HepG2 (cell line): Measurements from ENCODE around the gene SPATA33. TPM values are rescaled to one million over a fixed set of nuclear protein-coding genes. Genes with fewer than 3 reads are reported as not detected.

Experiments
- ADNP ChIP-seq: sonication (generic); formaldehyde crosslinking; IDR thresholded peaks from 2 replicates; pipeline ENCODE4 v1.4.0; 2020; ENCODE audit warnings: missing genetic modification reagents
- CSRNP2 ChIP-seq: sonication (generic); formaldehyde crosslinking; conservative IDR thresholded peaks from 2 replicates; pipeline ENCODE4 v1.8.0; 2022; ENCODE audit warnings: low read depth, missing genetic modification reagents
- E2F2 ChIP-seq: sonication (generic); formaldehyde crosslinking; IDR thresholded peaks from 2 replicates; pipeline ENCODE4 v1.4.0; 2020; ENCODE audit warnings: missing genetic modification reagents, borderline replicate concordance
- ETV6 ChIP-seq: sonication (generic); formaldehyde crosslinking; conservative IDR thresholded peaks from 2 replicates; pipeline ENCODE4 v1.4.0; 2020; ENCODE audit warnings: missing genetic modification reagents
- GTF3A ChIP-seq: sonication (generic); formaldehyde crosslinking; conservative IDR thresholded peaks from 2 replicates; pipeline ENCODE4 v1.4.0; 2020; ENCODE audit warnings: mild to moderate bottlenecking, missing genetic modification reagents
- HIVEP1 ChIP-seq: sonication (generic); formaldehyde crosslinking; IDR thresholded peaks from 2 replicates; pipeline ENCODE4 v1.4.0; 2020; ENCODE audit warnings: mild to moderate bottlenecking, missing genetic modification reagents
- HOXA9 ChIP-seq: sonication (generic); formaldehyde crosslinking; IDR thresholded peaks from 2 replicates; pipeline ENCODE4 v1.8.1; 2022; ENCODE audit warnings: missing genetic modification reagents, mild to moderate bottlenecking, moderate library complexity, borderline replicate concordance
- ISL2 ChIP-seq: sonication (generic); formaldehyde crosslinking; IDR thresholded peaks from 2 replicates; pipeline ENCODE4 v1.5.0; 2020; ENCODE audit warnings: missing genetic modification reagents
- JDP2 ChIP-seq: sonication (generic); formaldehyde crosslinking; IDR thresholded peaks from 2 replicates; pipeline ENCODE4 v1.8.1; 2022; ENCODE audit warnings: missing genetic modification reagents, borderline replicate concordance
- NFE2 ChIP-seq: sonication (generic); formaldehyde crosslinking; IDR thresholded peaks from 2 replicates; pipeline ENCODE4 v1.4.0; 2020; ENCODE audit warnings: missing genetic modification reagents
- NFE2L2 ChIP-seq: fragments of 150-350 bp; IDR thresholded peaks from 2 replicates; pipeline ENCODE4 v1.6.1; 2014; ENCODE audit warnings: low read length
- PRDM10 ChIP-seq: sonication (generic); formaldehyde crosslinking; IDR thresholded peaks from 2 replicates; pipeline ENCODE4 v1.4.0; 2020; ENCODE audit warnings: low read depth, missing genetic modification reagents
- RAD21 ChIP-seq: fragments of 450-650 bp; formaldehyde crosslinking; IDR thresholded peaks from 2 replicates; pipeline ENCODE4 v1.5.0; 2020; ENCODE audit warnings: mild to moderate bottlenecking
- SMYD3 ChIP-seq: sonication (generic); formaldehyde crosslinking; IDR thresholded peaks from 2 replicates; pipeline ENCODE4 v1.8.1; 2023; ENCODE audit warnings: mild to moderate bottlenecking, missing genetic modification reagents
- SP140L ChIP-seq: sonication (generic); formaldehyde crosslinking; IDR thresholded peaks from 2 replicates; pipeline ENCODE4 v1.4.0; 2020; ENCODE audit warnings: missing genetic modification reagents, borderline replicate concordance
- SPEN ChIP-seq: sonication (generic); formaldehyde crosslinking; IDR thresholded peaks from 2 replicates; pipeline ENCODE4 v1.5.1; 2020; ENCODE audit warnings: low read depth, mild to moderate bottlenecking, missing genetic modification reagents
- WIZ ChIP-seq: sonication (generic); formaldehyde crosslinking; IDR thresholded peaks from 2 replicates; pipeline ENCODE4 v1.5.1; 2020; ENCODE audit warnings: mild to moderate bottlenecking, missing genetic modification reagents
- ZNF121 ChIP-seq: sonication (generic); formaldehyde crosslinking; IDR thresholded peaks from 2 replicates; pipeline ENCODE4 v1.5.0; 2020; ENCODE audit warnings: mild to moderate bottlenecking, missing genetic modification reagents
- ZNF800 ChIP-seq: sonication (generic); formaldehyde crosslinking; IDR thresholded peaks from 2 replicates; pipeline ENCODE4 v1.4.0; 2020; ENCODE audit warnings: missing genetic modification reagents
- polyA plus RNA-seq, 8 experiments: library from polyadenylated mRNA; depleted of rRNA in 3 of 8; stranded (reverse) in 7 of 8; unstranded in 1 of 8; fragments of >200 nt; fragmentation: Illumina TruSeq in 4 of 8; extraction: Trizol in 4 of 8; gene quantifications; 2 replicates each; pipeline versions ENCODE4 v1.2.1 to v1.2.3, GENCODE V29; 2011 to 2016; ENCODE audit warnings: low read depth in 4 of 8, missing spikeins in 1 of 8, mixed read lengths in 1 of 8; ENCODE audit not compliant: insufficient read depth in 1 of 8
- total RNA-seq, 5 experiments: library from RNA; depleted of rRNA; stranded (reverse); fragments of >200 nt; fragmentation: Illumina TruSeq; extraction: Trizol; gene quantifications; 2 replicates each; pipeline ENCODE4 v1.2.3, GENCODE V29; 2016; ENCODE audit warnings: low read depth in 1 of 5

SPATA33 gene
- total and polyA plus RNA-seq, 2 of the 13 experiments (the other 11 are each of a cell fraction or from before 2014, with no cell fraction given): 5.7 to 11.0 TPM

- TF ChIP-seq PRDM10 (CRISPR knock-in tag) (no peak), ISL2 (CRISPR knock-in tag) (no peak), ZNF121 (no peak), RAD21 (CRISPR knock-in tag) (no peak), ZNF800 (CRISPR knock-in tag) (no peak), ETV6 (no peak), E2F2 (CRISPR knock-in tag) (no peak), GTF3A (CRISPR knock-in tag) (no peak), ADNP (CRISPR knock-in tag) (no peak), HOXA9 (CRISPR knock-in tag) (no peak), SMYD3 (no peak), SPEN (CRISPR knock-in tag) (no peak), CSRNP2 (no peak), WIZ (CRISPR knock-in tag) (no peak), NFE2 (CRISPR knock-in tag) (no peak), NFE2L2 (no peak), JDP2 (CRISPR knock-in tag) (no peak), HIVEP1 (CRISPR knock-in tag) (no peak), SP140L (CRISPR knock-in tag) (no peak)
Observed at GRCh38 chr16:89621698-89622409, 35.8 kb upstream of the SPATA33 start (continued).
